GM19043 (cell line): ENCODE data around the gene TACC3.

ENCODE experiments used
- ATAC-seq: cut with Tn5 transposase; IDR thresholded peaks from one replicate; pipeline ENCODE4 v1.9.1; 2021; ENCODE audit warnings: low read depth; ENCODE audit not compliant: unreplicated experiment

TACC3 gene

GRCh38 chr4:1743975-1744374 lies 22.7 kb downstream of the TACC3 start:
- ATAC-seq = no peak

- no peak for ATAC-seq
These were observed 23.2 kb downstream of the TACC3 start for GRCh38 chr4:1744552-1744951.

- no peak for ATAC-seq
These were observed 23.8 kb downstream of the TACC3 start for GRCh38 chr4:1745165-1745564.

- no peak for ATAC-seq
These were observed 24.4 kb downstream of the TACC3 start for GRCh38 chr4:1745697-1746096.

- no peak for ATAC-seq
These were observed 25.0 kb downstream of the TACC3 start for GRCh38 chr4:1746265-1746691.

- ATAC-seq = no peak
These were observed 25.7 kb downstream of the TACC3 start for GRCh38 chr4:1746919-1747602.

GRCh38 chr4:1747603-1747967 lies 26.3 kb downstream of the TACC3 start:
- no peak for ATAC-seq

GRCh38 chr4:1748465-1748995 lies 27.2 kb downstream of the TACC3 start:
- ATAC-seq = no peak

- no peak for ATAC-seq
These were observed 28.0 kb downstream of the TACC3 start for GRCh38 chr4:1749370-1749769.

GRCh38 chr4:1749826-1750225 lies 28.5 kb downstream of the TACC3 start:
- no peak for ATAC-seq

- no peak for ATAC-seq
These were observed 29.2 kb downstream of the TACC3 start for GRCh38 chr4:1750381-1751154.

- no peak for ATAC-seq
These were observed 30.0 kb downstream of the TACC3 start for GRCh38 chr4:1751155-1751918.

- no peak for ATAC-seq
These were observed 30.6 kb downstream of the TACC3 start for GRCh38 chr4:1751919-1752283.

GRCh38 chr4:1752284-1753041 lies 31.1 kb downstream of the TACC3 start:
- no peak for ATAC-seq

GRCh38 chr4:1753294-1753696 lies 32.0 kb downstream of the TACC3 start:
- ATAC-seq = no peak

- no peak for ATAC-seq
These were observed 32.5 kb downstream of the TACC3 start for GRCh38 chr4:1753697-1754311.

GRCh38 chr4:1754336-1754735 lies 33.0 kb downstream of the TACC3 start:
- no peak for ATAC-seq

GRCh38 chr4:1755297-1755696 lies 34.0 kb downstream of the TACC3 start:
- ATAC-seq = no peak

GRCh38 chr4:1756079-1756478 lies 34.8 kb downstream of the TACC3 start:
- no peak for ATAC-seq
